Neuronal stem cell (in vitro differentiated cells): ENCODE results near the gene PLEKHN1.
A peak's percentile ranks its signal among the peaks of the same experiment; 100 is the strongest.

Experiments used
- DNase-seq: peaks from one replicate; pipeline ENCODE4 v3.0.0-alpha.2; 2013; ENCODE audit warnings: low spot score
- H2AFZ ChIP-seq: one replicate; pipeline ENCODE4 v1.6.1; 2013; ENCODE audit warnings: mild to moderate bottlenecking, low read length, inconsistent platforms
- H2AK5ac ChIP-seq: 2 replicates; pipeline ENCODE4 v1.6.1; 2013; ENCODE audit warnings: low read depth, mild to moderate bottlenecking, inconsistent platforms, low read length, moderate library complexity, mixed read lengths
- H2BK120ac ChIP-seq: 2 replicates; pipeline ENCODE4 v1.6.1; 2013; ENCODE audit warnings: low read depth, mild to moderate bottlenecking, inconsistent platforms, low read length, moderate library complexity, mixed read lengths
- H2BK12ac ChIP-seq: one replicate; pipeline ENCODE4 v1.6.1; 2013; ENCODE audit warnings: low read length, inconsistent platforms
- H2BK15ac ChIP-seq: 2 replicates; pipeline ENCODE4 v1.6.1; 2013; ENCODE audit warnings: mild to moderate bottlenecking, low read length, inconsistent platforms, mixed read lengths
- H2BK5ac ChIP-seq: one replicate; pipeline ENCODE4 v1.6.1; 2013; ENCODE audit warnings: inconsistent platforms, mild to moderate bottlenecking, low read length, moderate library complexity
- H3K14ac ChIP-seq: one replicate; pipeline ENCODE4 v1.6.1; 2013; ENCODE audit warnings: low read length, inconsistent platforms
- H3K18ac ChIP-seq: 2 replicates; pipeline ENCODE4 v1.6.1; 2013; ENCODE audit warnings: low read length, inconsistent platforms
- H3K23ac ChIP-seq: 2 replicates; pipeline ENCODE4 v1.6.1; 2013; ENCODE audit warnings: low read depth, mild to moderate bottlenecking, mixed read lengths, low read length, inconsistent platforms; ENCODE audit not compliant: poor library complexity
- H3K27ac ChIP-seq: replicated peaks from 3 replicates; pipeline ENCODE4 v1.5.1; 2013; ENCODE audit warnings: low read length, inconsistent platforms
- H3K27me3 ChIP-seq, 3 experiments: 2 replicates each; pipeline ENCODE4 v1.6.1; 2013; ENCODE audit warnings: low read length in 3 of 3, mild to moderate bottlenecking in 2 of 3, inconsistent platforms in 1 of 3, low read depth in 1 of 3, mixed read lengths in 1 of 3, moderate library complexity in 1 of 3; ENCODE audit not compliant: control insufficient read depth in 3 of 3, insufficient read depth in 3 of 3
- H3K36me3 ChIP-seq, 2 donors: replicated peaks in 1 of 2; 2 replicates each; pipeline ENCODE4 v1.6.1; 2013; ENCODE audit warnings: low read length in 2 of 2; ENCODE audit not compliant: control insufficient read depth in 2 of 2, insufficient read depth in 2 of 2
- H3K4ac ChIP-seq: 2 replicates; pipeline ENCODE4 v1.6.1; 2013; ENCODE audit warnings: inconsistent platforms, mild to moderate bottlenecking, low read length, moderate library complexity
- H3K4me1 ChIP-seq, 2 donors: 1 replicate in 1 of 2; 2 replicates in 1 of 2; pipeline ENCODE4 v1.6.1; 2013; ENCODE audit warnings: low read length in 2 of 2, low read depth in 1 of 2; ENCODE audit not compliant: control insufficient read depth in 2 of 2, insufficient read depth in 1 of 2
- H3K4me2 ChIP-seq: one replicate; pipeline ENCODE4 v1.6.1; 2013; ENCODE audit warnings: mild to moderate bottlenecking, low read length, inconsistent platforms; ENCODE audit not compliant: insufficient read depth, poor library complexity, severe bottlenecking
- H3K4me3 ChIP-seq, 2 donors: 2 replicates each; pipeline ENCODE4 v1.5.1; 2013; ENCODE audit warnings: low read length in 2 of 2, mild to moderate bottlenecking in 2 of 2, inconsistent platforms in 1 of 2, moderate library complexity in 1 of 2
- H3K79me1 ChIP-seq: one replicate; pipeline ENCODE4 v1.6.1; 2013; ENCODE audit warnings: low read depth, mild to moderate bottlenecking, inconsistent platforms, low read length, moderate library complexity
- H3K9ac ChIP-seq: one replicate; pipeline ENCODE4 v1.6.1; 2013; ENCODE audit warnings: mild to moderate bottlenecking, low read depth, low read length, inconsistent platforms; ENCODE audit not compliant: poor library complexity
- H3K9me3 ChIP-seq, 2 donors: replicated peaks in 1 of 2; 2 replicates each; pipeline versions ENCODE3 to v1.6.1; 2013; ENCODE audit warnings: low read length in 2 of 2, mild to moderate bottlenecking in 2 of 2, inconsistent platforms in 1 of 2, low read depth in 1 of 2, mixed read lengths in 1 of 2, moderate library complexity in 1 of 2; ENCODE audit not compliant: control insufficient read depth in 2 of 2, insufficient read depth in 1 of 2
- H4K8ac ChIP-seq: one replicate; pipeline ENCODE4 v1.6.1; 2013; ENCODE audit warnings: low read depth, mild to moderate bottlenecking, inconsistent platforms, low read length, moderate library complexity
- H4K91ac ChIP-seq: one replicate; pipeline ENCODE4 v1.6.1; 2013; ENCODE audit warnings: low read length, low read depth, mild to moderate bottlenecking, inconsistent platforms; ENCODE audit not compliant: poor library complexity
- WGBS, 2 donors: extraction: QIAGEN DNeasy Blood & Tissue Kit; methylation state at CpG; one replicate each; pipeline ENCODE4 v1.1.7; 2013; ENCODE audit warnings: missing lambda C conversion rate in 2 of 2, mixed read lengths in 1 of 2; ENCODE audit not compliant: insufficient read length in 2 of 2, insufficient replicate concordance in 1 of 2; ENCODE audit errors: extremely low coverage in 2 of 2; 5-methylcytosine and 5-hydroxymethylcytosine counted together

PLEKHN1 gene

DNA sequence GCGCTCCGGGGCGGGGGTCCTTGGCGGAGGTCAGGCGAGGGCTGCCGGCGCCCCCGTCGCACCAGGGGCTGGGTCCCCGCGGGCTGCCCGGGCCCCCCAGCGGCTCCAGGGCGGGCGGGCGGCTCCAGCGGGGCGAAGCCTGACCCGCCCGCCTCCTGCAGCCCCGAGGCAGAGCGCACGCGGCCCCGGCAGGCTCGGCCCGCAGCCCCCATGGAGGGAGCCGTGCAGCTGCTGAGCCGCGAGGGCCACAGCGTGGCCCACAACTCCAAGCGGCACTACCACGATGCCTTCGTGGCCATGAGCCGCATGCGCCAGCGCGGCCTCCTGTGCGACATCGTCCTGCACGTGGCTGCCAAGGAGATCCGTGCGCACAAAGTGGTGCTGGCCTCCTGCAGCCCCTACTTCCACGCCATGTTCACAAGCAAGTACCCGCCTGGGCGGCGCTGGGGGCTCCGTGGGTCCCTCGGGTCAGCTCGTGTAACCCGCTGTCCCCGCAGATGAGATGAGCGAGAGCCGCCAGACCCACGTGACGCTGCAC, 5.1 kb upstream of the PLEKHN1 start:
- H3K27me3 ChIP-seq, result peaks cover 4 to 28% (median 7%) of the 10 kb centered on the region in 3 experiments
- H3K18ac ChIP-seq, result peak overlapping the region; percentile 87
- no peak overlapping the region for H4K91ac ChIP-seq
- peak overlapping the region; percentile 43 for H2AK5ac ChIP-seq
- peak overlapping the region; percentile 64 to 94 for H3K4me3 ChIP-seq
- H2BK15ac ChIP-seq, result peak overlapping the region; percentile 1
- DNase-seq, result no peak
- H3K9ac ChIP-seq, result peak overlapping the region; percentile 77
- peaks cover 11% of the 10 kb centered on the region for H3K79me1 ChIP-seq
- no peak overlapping the region for H2BK12ac ChIP-seq
- no peak overlapping the region for H2BK5ac ChIP-seq
- peak overlapping the region; percentile 56 for H3K14ac ChIP-seq
- H3K4ac ChIP-seq, result no peak overlapping the region
- H2BK120ac ChIP-seq, result no peak overlapping the region
- H2AFZ ChIP-seq, result peak overlapping the region; percentile 90
- H3K4me1 ChIP-seq, result peaks cover 2 to 5% of the 10 kb centered on the region in 2 donors
- H3K36me3 ChIP-seq, result peaks cover 16 to 41% of the 10 kb centered on the region in 2 donors
- H3K23ac ChIP-seq, result peak overlapping the region; percentile 89
- no peak overlapping the region for H3K27ac ChIP-seq
- no peak overlapping the region for H4K8ac ChIP-seq
- H3K4me2 ChIP-seq, result peak overlapping the region; percentile 93
- no peaks in the 10 kb centered on the region for H3K9me3 ChIP-seq
- no CpG with 5 or more reads among the region's 56 CpGs for WGBS, 2 donors

DNA sequence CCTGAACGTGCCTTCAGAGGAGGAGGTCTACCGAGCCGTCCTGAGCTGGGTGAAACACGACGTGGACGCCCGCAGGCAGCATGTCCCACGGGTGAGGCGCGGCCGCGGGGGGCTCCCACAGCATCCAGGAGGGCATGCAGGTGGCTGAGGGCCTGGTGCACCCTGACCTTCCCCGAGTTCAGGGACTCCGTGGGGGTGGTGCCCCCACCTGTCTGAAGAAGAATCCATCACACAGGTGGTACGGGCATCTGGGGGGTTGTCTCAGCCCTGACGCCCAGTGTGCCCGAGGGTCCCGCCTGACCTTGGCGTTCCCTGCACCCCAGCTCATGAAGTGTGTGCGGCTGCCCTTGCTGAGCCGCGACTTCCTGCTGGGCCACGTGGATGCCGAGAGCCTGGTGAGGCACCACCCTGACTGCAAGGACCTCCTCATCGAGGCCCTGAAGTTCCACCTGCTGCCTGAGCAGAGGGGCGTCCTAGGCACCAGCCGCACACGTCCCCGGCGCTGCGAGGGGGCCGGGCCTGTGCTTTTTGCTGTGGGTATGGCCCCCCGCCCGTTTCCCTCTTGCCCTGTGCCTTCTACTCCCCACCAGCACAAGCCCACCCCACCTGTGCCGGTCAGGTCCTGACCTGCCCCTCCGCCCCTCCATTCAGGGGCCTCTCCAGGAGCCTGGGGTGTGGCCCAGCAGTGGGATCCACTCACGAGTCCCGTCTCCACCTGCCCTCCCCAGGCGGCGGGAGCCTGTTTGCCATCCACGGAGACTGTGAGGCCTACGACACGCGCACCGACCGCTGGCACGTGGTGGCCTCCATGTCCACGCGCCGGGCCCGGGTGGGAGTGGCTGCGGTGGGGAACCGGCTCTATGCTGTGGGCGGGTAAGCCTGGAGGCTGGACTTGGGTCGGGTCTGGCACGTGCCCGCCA, 3.6 kb upstream of the PLEKHN1 start:
- Histone ChIP-seq H2BK120ac (no peak overlapping the region), H3K18ac (no peak overlapping the region), H2BK5ac (no peak overlapping the region), H3K4me2 (no peak overlapping the region), H3K23ac (peak overlapping the region; percentile 91), H3K14ac (no peak overlapping the region), H4K91ac (no peak overlapping the region), H2BK12ac (no peak overlapping the region), H3K4ac (no peak overlapping the region), H3K36me3 (peaks cover 9 to 30% of the 10 kb centered on the region in 2 donors), H3K79me1 (peaks cover 11% of the 10 kb centered on the region), H2BK15ac (no peak overlapping the region), H2AFZ (no peak overlapping the region), H3K27me3 (peaks cover 11 to 42% (median 21%) of the 10 kb centered on the region in 3 experiments), H3K9me3 (no peaks in the 10 kb centered on the region), H3K4me1 (peaks cover 7 to 10% of the 10 kb centered on the region in 2 donors), H3K4me3 (no peak overlapping the region), H3K9ac (peak overlapping the region; percentile 21), H3K27ac (no peak overlapping the region), H2AK5ac (no peak overlapping the region), H4K8ac (no peak overlapping the region)
- no CpG with 5 or more reads among the region's 57 CpGs for WGBS, 2 donors
- no peak for DNase-seq

DNA sequence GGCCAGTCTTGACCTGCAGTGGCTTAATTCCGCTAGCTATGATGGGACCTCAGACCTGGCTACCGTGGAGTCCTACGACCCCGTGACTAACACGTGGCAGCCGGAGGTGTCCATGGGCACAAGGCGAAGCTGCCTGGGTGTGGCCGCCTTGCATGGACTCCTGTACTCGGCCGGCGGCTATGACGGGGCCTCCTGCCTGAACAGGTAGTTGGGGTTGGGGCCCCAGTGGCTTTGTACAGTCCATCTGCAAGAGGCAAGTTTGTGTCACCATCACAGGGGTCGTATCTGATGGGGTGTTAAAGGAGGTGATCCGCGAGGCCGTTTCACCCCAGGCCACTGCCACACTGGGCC, 3.0 kb upstream of the PLEKHN1 start:
- DNase-seq, result no peak
- H3K9me3 ChIP-seq, result no peaks in the 10 kb centered on the region
- H3K23ac ChIP-seq, result peak overlapping the region; percentile 43
- peaks cover 7 to 10% of the 10 kb centered on the region in 2 donors for H3K4me1 ChIP-seq
- H3K27me3 ChIP-seq, result peaks cover 13 to 48% (median 27%) of the 10 kb centered on the region in 3 experiments
- H3K14ac ChIP-seq, result no peak overlapping the region
- no peak overlapping the region for H3K4ac ChIP-seq
- no peak overlapping the region for H2AFZ ChIP-seq
- H4K8ac ChIP-seq, result no peak overlapping the region
- no peak overlapping the region for H2AK5ac ChIP-seq
- H4K91ac ChIP-seq, result no peak overlapping the region
- no peak overlapping the region for H3K4me2 ChIP-seq
- peak overlapping the region in 1 of 2 donors; percentile 44 for H3K4me3 ChIP-seq
- H2BK12ac ChIP-seq, result no peak overlapping the region
- no peak overlapping the region for H3K9ac ChIP-seq
- no CpG with 5 or more reads among the region's 16 CpGs for WGBS, 2 donors
- peaks cover 11% of the 10 kb centered on the region for H3K79me1 ChIP-seq
- no peak overlapping the region for H3K27ac ChIP-seq
- H3K18ac ChIP-seq, result no peak overlapping the region
- no peak overlapping the region for H2BK5ac ChIP-seq
- no peak overlapping the region for H2BK15ac ChIP-seq
- no peak overlapping the region for H2BK120ac ChIP-seq
- peaks cover 8 to 30% of the 10 kb centered on the region in 2 donors for H3K36me3 ChIP-seq
